Retinal pigment epithelial cell (primary cell): ENCODE results near the gene VPS11.

Source experiments
- DNase-seq: peaks from one replicate; pipeline ENCODE4 v3.0.0-alpha.2; 2010; ENCODE audit warnings: low read depth
- H3K4me3 ChIP-seq: 2 replicates; pipeline ENCODE4 v1.5.1; 2011; ENCODE audit warnings: mild to moderate bottlenecking, low read length, control low read depth, moderate library complexity
- CTCF ChIP-seq: conservative IDR thresholded peaks from 2 replicates; pipeline ENCODE4 v1.5.1; 2011; ENCODE audit warnings: low read depth, low read length, control low read depth, inconsistent platforms

Gene VPS11

GRCh38 chr11:119025099-119025473 lies 42.5 kb upstream of the VPS11 start:
- TF ChIP-seq CTCF: no peak
- H3K4me3 ChIP-seq: no peak overlapping the region
- no peak for DNase-seq

DNA sequence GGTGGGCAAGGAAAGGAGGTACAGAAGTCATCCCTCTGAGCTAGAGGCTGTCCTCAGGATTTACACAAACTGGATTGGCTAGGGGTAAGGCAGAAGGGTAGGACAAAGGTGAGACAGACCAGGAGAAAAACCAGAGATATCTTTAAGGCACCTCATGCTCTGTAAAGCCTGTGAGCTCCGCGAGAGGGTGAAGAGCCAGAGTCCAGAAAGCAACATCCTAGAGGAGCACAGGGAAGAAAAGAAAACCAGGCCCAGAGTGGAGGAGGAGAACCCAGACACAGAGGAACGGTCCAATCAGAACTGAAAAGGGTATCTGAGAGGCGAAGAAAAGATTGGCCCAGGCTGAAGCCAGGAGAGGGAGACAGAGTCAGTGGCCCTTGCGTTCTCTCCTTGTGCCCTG lies 42.1 kb upstream of the VPS11 start:
- TF ChIP-seq CTCF: no peak
- no peak overlapping the region for H3K4me3 ChIP-seq
- DNase-seq: no peak

DNA sequence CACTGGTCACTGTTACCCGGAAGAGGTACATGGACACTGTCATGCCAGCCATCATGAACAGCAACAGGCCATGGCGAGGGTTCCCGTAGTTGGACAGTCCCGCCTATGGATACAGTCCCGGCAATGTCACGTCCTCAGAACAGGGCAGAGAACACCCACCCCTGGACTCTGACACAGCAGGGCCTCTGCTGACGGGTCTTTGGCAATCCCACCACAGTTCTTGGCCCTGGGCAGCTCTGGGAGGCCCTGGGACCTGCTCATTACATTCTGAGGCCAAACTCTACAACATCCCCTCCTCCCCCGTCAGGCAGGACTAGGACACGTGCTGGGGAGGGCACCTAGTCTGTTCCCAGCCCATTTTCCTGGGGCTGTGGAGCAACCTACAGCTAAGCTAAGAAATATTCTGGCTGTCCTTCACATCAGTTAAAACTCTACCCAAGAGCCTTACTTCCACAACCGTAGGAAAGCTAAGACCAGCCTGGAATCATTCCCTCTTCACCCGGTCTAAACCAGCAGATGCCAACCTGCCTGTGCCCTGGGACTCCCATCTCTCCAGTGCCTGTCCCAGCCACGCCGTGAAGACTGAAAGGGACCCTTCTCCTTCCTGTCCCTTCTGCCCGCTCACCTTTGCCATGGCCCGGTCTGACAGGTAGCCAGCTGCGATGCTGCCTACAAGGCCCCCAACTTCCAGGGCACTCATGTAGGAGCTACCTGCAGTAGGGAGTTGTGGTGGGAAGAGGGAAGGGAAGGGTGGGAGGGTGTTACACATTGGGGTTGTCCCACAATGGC lies 41.4 kb upstream of the VPS11 start:
- no peak overlapping the region for H3K4me3 ChIP-seq
- TF ChIP-seq CTCF: no peak
- DNase-seq: no peak

DNA sequence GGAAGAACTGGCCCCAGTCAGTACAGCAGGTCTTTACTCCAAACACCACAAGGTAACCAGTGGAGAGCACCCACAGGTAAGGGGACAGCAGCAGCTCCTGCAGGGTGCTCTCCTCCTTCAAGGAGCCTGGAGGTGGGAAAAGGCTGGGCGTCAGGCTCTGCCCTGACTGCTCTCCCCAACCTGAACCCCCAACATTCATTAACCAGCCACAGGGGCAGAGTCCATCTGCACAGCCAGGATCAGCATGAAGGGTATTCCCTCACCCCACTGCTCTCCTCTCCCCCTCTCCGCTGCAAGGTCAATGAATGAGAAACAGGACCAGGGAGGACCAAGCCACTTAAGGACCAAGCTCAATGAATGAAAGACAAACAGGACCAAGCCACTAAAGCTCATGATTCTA lies 40.6 kb upstream of the VPS11 start:
- no peak for TF ChIP-seq CTCF
- no peak overlapping the region for H3K4me3 ChIP-seq
- no peak for DNase-seq

- TF ChIP-seq CTCF: no peak
- H3K4me3 ChIP-seq: no peak overlapping the region
Observed at GRCh38 chr11:119027561-119028345, 39.9 kb upstream of the VPS11 start.

GRCh38 chr11:119028346-119029068 lies 39.1 kb upstream of the VPS11 start:
- DNase-seq: no peak
- no peak overlapping the region for H3K4me3 ChIP-seq
- no peak for TF ChIP-seq CTCF

More at GRCh38 chr11:119027561-119028345, 39.9 kb upstream of the VPS11 start:
- DNase-seq: no peak
